K562 (cell line): ENCODE data around the gene SIRT7.

Experiments
- CEBPB ChIP-seq: fragments of 450-650 bp; IDR thresholded peaks from 2 replicates; pipeline ENCODE4 v1.6.1; 2016; ENCODE audit warnings: missing genetic modification characterization, missing compliant biosample characterization
- EZH2 ChIP-seq: IDR thresholded peaks from 2 replicates; pipeline ENCODE4 v1.6.1; 2012; ENCODE audit warnings: low read depth, mild to moderate bottlenecking, inconsistent platforms, low read length, borderline replicate concordance
- FUS ChIP-seq: fragments of 200-400 bp; formaldehyde crosslinking; optimal IDR thresholded peaks from 2 replicates; pipeline ENCODE3; 2017; ENCODE audit warnings: low read depth, low read length
- NFYB ChIP-seq: IDR thresholded peaks from 2 replicates; pipeline ENCODE4 v1.6.1; 2011; ENCODE audit warnings: mild to moderate bottlenecking, moderate library complexity; ENCODE audit not compliant: insufficient read length; ENCODE audit errors: extremely low read depth
- POLR2AphosphoS5 ChIP-seq: IDR thresholded peaks from 2 replicates; pipeline ENCODE4 v1.6.1; 2011; ENCODE audit warnings: mild to moderate bottlenecking, low read depth, low read length, moderate library complexity; ENCODE audit not compliant: control insufficient read depth, insufficient read depth
- RUNX1 ChIP-seq: sonication (generic); IDR thresholded peaks from 2 replicates; pipeline ENCODE4 v1.6.1; 2016; ENCODE audit warnings: antibody characterized with exemption, low read depth
- SNRNP70 ChIP-seq: fragments of 200-400 bp; formaldehyde crosslinking; optimal IDR thresholded peaks from 2 replicates; pipeline ENCODE3; 2017; ENCODE audit warnings: low read depth, low read length
- ZNF121 ChIP-seq: sonication (generic); formaldehyde crosslinking; conservative IDR thresholded peaks from 2 replicates; pipeline ENCODE4 v1.8.0; 2022; ENCODE audit warnings: missing genetic modification reagents
- ZNF324 ChIP-seq: fragments of 250-450 bp; sonication (Bioruptor Pico); IDR thresholded peaks from 2 replicates; pipeline ENCODE4 v1.4.0; 2020; ENCODE audit warnings: mild to moderate bottlenecking
- TF ChIP-seq, protein P1 (sequence below), 3 experiments: IDR thresholded peaks in 2 of 3; conservative IDR thresholded peaks in 1 of 3; 2 replicates each; pipeline ENCODE4 v1.5.1; 2011 to 2012; ENCODE audit warnings: low read length in 3 of 3, mild to moderate bottlenecking in 3 of 3, control low read depth in 2 of 3, improper control_type of control experiment in 1 of 3, inconsistent platforms in 1 of 3, low read depth in 1 of 3, mixed read lengths in 1 of 3, moderate library complexity in 1 of 3; ENCODE audit not compliant: insufficient read depth in 2 of 3
- TF ChIP-seq, protein P2 (sequence below): fragments of 250-450 bp; sonication (Bioruptor Pico); IDR thresholded peaks from 2 replicates; pipeline ENCODE4 v1.5.1; 2021; ENCODE audit warnings: mild to moderate bottlenecking
- TF ChIP-seq, protein P3 (sequence below): sonication (generic); formaldehyde crosslinking; IDR thresholded peaks from 2 replicates; pipeline ENCODE4 v1.8.1; 2023; ENCODE audit warnings: mild to moderate bottlenecking, missing genetic modification reagents

DNA sequence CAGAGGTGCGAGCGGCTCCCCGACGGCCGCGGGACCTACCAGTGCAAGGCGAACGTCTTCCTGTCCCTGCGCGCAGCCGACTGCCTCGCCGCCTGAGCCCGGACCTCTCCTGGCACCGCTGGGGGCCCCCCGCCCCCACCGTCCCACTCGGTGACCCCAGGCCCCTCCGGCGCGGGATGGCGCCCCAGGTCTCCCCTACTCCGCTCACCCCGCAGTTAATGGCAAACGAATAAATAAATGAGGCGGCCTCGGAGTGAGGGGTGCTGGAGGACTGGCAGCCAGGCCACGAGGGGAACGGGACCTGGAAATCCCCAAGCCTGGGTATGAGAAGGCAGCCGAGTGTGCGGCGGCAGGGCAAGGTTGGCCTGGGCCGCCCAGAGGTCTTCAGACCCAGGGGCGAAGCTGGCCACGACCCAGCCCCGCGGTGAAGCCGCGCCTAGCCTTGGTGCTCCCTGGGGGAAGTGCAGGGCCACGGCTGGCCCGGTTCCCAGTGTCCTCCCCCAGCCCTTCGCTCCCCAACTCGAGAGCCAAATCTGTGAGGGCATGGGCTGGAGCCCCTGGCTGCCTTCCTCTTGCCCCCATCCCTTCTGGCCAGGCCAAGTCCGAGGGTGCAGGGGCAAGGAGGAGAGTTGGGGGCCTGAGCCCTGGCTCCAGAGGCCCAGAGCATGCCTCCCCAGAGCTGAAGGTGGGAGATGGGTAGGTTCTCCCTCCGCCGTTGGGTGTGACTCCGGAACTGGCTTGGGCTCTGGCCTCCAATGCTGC lies 15.1 kb downstream of the SIRT7 start:
- TF ChIP-seq, protein P1, sequence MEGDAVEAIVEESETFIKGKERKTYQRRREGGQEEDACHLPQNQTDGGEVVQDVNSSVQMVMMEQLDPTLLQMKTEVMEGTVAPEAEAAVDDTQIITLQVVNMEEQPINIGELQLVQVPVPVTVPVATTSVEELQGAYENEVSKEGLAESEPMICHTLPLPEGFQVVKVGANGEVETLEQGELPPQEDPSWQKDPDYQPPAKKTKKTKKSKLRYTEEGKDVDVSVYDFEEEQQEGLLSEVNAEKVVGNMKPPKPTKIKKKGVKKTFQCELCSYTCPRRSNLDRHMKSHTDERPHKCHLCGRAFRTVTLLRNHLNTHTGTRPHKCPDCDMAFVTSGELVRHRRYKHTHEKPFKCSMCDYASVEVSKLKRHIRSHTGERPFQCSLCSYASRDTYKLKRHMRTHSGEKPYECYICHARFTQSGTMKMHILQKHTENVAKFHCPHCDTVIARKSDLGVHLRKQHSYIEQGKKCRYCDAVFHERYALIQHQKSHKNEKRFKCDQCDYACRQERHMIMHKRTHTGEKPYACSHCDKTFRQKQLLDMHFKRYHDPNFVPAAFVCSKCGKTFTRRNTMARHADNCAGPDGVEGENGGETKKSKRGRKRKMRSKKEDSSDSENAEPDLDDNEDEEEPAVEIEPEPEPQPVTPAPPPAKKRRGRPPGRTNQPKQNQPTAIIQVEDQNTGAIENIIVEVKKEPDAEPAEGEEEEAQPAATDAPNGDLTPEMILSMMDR (IDR thresholded peaks at IDR 0.05 in 2 of 3, conservative IDR thresholded peaks at IDR 0.05 in 1 of 3; ENCODE audit: insufficient read depth in 2 of 3, low read depth in 1 of 3, low read length in 3 of 3) = no peak
- TF ChIP-seq RUNX1 = no peak
- TF ChIP-seq POLR2AphosphoS5 = no peak
- no peak for TF ChIP-seq NFYB
- TF ChIP-seq FUS = no peak
- TF ChIP-seq, protein P2, sequence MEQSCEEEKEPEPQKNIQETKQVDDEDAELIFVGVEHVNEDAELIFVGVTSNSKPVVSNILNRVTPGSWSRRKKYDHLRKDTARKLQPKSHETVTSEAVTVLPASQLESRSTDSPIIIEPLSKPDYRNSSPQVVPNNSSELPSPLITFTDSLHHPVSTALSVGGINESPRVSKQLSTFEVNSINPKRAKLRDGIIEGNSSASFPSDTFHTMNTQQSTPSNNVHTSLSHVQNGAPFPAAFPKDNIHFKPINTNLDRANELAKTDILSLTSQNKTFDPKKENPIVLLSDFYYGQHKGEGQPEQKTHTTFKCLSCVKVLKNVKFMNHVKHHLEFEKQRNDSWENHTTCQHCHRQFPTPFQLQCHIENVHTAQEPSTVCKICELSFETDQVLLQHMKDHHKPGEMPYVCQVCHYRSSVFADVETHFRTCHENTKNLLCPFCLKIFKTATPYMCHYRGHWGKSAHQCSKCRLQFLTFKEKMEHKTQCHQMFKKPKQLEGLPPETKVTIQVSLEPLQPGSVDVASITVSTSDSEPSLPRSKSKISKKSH (CRISPR knock-in tag) = no peak
- TF ChIP-seq ZNF324 (CRISPR knock-in tag) = no peak
- TF ChIP-seq, protein P3, sequence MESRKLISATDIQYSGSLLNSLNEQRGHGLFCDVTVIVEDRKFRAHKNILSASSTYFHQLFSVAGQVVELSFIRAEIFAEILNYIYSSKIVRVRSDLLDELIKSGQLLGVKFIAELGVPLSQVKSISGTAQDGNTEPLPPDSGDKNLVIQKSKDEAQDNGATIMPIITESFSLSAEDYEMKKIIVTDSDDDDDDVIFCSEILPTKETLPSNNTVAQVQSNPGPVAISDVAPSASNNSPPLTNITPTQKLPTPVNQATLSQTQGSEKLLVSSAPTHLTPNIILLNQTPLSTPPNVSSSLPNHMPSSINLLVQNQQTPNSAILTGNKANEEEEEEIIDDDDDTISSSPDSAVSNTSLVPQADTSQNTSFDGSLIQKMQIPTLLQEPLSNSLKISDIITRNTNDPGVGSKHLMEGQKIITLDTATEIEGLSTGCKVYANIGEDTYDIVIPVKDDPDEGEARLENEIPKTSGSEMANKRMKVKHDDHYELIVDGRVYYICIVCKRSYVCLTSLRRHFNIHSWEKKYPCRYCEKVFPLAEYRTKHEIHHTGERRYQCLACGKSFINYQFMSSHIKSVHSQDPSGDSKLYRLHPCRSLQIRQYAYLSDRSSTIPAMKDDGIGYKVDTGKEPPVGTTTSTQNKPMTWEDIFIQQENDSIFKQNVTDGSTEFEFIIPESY (CRISPR knock-in tag) = peak; percentile 13; the same call in 1 of the 2 replicates
- no peak for TF ChIP-seq EZH2
- TF ChIP-seq ZNF121 = no peak
- no peak for TF ChIP-seq SNRNP70
- TF ChIP-seq CEBPB (tag) = no peak
